ENCODE results near the gene DUSP18. TPM values are rescaled to one million over a fixed set of nuclear protein-coding genes. Genes with fewer than 3 reads are reported as not detected.

The DUSP18 gene
- total RNA-seq, 1 donor from 2014 or later = 8.6 TPM

GRCh38 chr22:30637701-30638114 is 30.0 kb downstream of the DUSP18 start:
- Mint-ChIP-seq H3K9me3 (ENCODE audit: unreplicated experiment) (no peaks in the 10 kb centered on the region), H3K4me3 (ENCODE audit: unreplicated experiment) (no peak overlapping the region), H3K27me3 (ENCODE audit: low read depth, unreplicated experiment) (peaks cover 2% of the 10 kb centered on the region), H3K4me1 (ENCODE audit: low read depth, unreplicated experiment) (peaks cover 8% of the 10 kb centered on the region), H3K36me3 (ENCODE audit: low read depth, unreplicated experiment) (peaks cover 2% of the 10 kb centered on the region), H3K27ac (ENCODE audit: unreplicated experiment) (peak overlapping the region; percentile 58)
- Histone ChIP-seq H3K36me3 (ENCODE audit: insufficient read depth, low read length) (no peaks in the 10 kb centered on the region), H3K4me2 (ENCODE audit: low read length) (peak overlapping the region; percentile 97), H3K9ac (ENCODE audit: low read length) (no peak overlapping the region), H3K79me2 (ENCODE audit: insufficient read depth, low read length) (peaks cover 33% of the 10 kb centered on the region), H2AFZ (ENCODE audit: low read depth, low read length) (no peak overlapping the region), H3K4me3 (ENCODE audit: insufficient read depth, low read depth, low read length) (no peak overlapping the region), H3K27me3 (ENCODE audit: insufficient read depth, low read length) (no peaks in the 10 kb centered on the region), H3K4me1 (ENCODE audit: insufficient read depth, low read length) (peaks cover 21% of the 10 kb centered on the region), H4K20me1 (ENCODE audit: insufficient read depth, low read length) (peaks cover 22% of the 10 kb centered on the region), H3K9me3 (ENCODE audit: insufficient read depth, low read depth, low read length) (no peaks in the 10 kb centered on the region), H3K27ac (ENCODE audit: low read depth, low read length) (no peak overlapping the region)
- TF ChIP-seq, protein P1, sequence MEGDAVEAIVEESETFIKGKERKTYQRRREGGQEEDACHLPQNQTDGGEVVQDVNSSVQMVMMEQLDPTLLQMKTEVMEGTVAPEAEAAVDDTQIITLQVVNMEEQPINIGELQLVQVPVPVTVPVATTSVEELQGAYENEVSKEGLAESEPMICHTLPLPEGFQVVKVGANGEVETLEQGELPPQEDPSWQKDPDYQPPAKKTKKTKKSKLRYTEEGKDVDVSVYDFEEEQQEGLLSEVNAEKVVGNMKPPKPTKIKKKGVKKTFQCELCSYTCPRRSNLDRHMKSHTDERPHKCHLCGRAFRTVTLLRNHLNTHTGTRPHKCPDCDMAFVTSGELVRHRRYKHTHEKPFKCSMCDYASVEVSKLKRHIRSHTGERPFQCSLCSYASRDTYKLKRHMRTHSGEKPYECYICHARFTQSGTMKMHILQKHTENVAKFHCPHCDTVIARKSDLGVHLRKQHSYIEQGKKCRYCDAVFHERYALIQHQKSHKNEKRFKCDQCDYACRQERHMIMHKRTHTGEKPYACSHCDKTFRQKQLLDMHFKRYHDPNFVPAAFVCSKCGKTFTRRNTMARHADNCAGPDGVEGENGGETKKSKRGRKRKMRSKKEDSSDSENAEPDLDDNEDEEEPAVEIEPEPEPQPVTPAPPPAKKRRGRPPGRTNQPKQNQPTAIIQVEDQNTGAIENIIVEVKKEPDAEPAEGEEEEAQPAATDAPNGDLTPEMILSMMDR (IDR thresholded peaks at IDR 0.05; ENCODE audit: insufficient read depth, low read depth, low read length) = no peak
- TF ChIP-seq EZH2 (IDR thresholded peaks at IDR 0.05; ENCODE audit: insufficient read depth, low read length) = no peak
- DNase-seq (ENCODE audit: low read depth) (no peak), FAIRE-seq (no peak)

- peaks cover 33% of the 10 kb centered on the region for H3K79me2 ChIP-seq (ENCODE audit: insufficient read depth, low read length)
- peak overlapping the region; percentile 69 for H3K27ac ChIP-seq (ENCODE audit: low read depth, low read length)
Measured at GRCh38 chr22:30636226-30637077, 31.2 kb downstream of the DUSP18 start.

More at GRCh38 chr22:30636226-30637077, 31.2 kb downstream of the DUSP18 start:
- H4K20me1 ChIP-seq (ENCODE audit: insufficient read depth, low read length) = peaks cover 22% of the 10 kb centered on the region
- H3K36me3 ChIP-seq (ENCODE audit: insufficient read depth, low read length) = no peaks in the 10 kb centered on the region
- H3K9me3 Mint-ChIP-seq (ENCODE audit: unreplicated experiment) = no peaks in the 10 kb centered on the region
- peaks cover 8% of the 10 kb centered on the region for H3K4me1 Mint-ChIP-seq (ENCODE audit: low read depth, unreplicated experiment)
- H3K9me3 ChIP-seq (ENCODE audit: insufficient read depth, low read depth, low read length) = no peaks in the 10 kb centered on the region
- H3K36me3 Mint-ChIP-seq (ENCODE audit: low read depth, unreplicated experiment) = peaks cover 2% of the 10 kb centered on the region
- peak overlapping the region; percentile 83 for H3K9ac ChIP-seq (ENCODE audit: low read length)
- peak overlapping the region; percentile 97 for H3K4me2 ChIP-seq (ENCODE audit: low read length)
- H3K4me3 Mint-ChIP-seq (ENCODE audit: unreplicated experiment) = peak overlapping the region; percentile 78
- H3K27ac Mint-ChIP-seq (ENCODE audit: unreplicated experiment) = no peak overlapping the region
- peaks cover 21% of the 10 kb centered on the region for H3K4me1 ChIP-seq (ENCODE audit: insufficient read depth, low read length)
- H3K27me3 ChIP-seq (ENCODE audit: insufficient read depth, low read length) = no peaks in the 10 kb centered on the region
- H3K27me3 Mint-ChIP-seq (ENCODE audit: low read depth, unreplicated experiment) = no peaks in the 10 kb centered on the region
- FAIRE-seq (no peak), DNase-seq (ENCODE audit: low read depth) (peak; percentile 6)
- peak overlapping the region; percentile 74 for H2AFZ ChIP-seq (ENCODE audit: low read depth, low read length)
- TF ChIP-seq, protein P1 (IDR thresholded peaks at IDR 0.05; ENCODE audit: insufficient read depth, low read depth, low read length) = no peak
- TF ChIP-seq EZH2 (IDR thresholded peaks at IDR 0.05; ENCODE audit: insufficient read depth, low read length) = no peak
- H3K4me3 ChIP-seq (ENCODE audit: insufficient read depth, low read depth, low read length) = peak overlapping the region; percentile 75
